ENCODE measurements around the gene CCDC24.

CCDC24 gene

DNA sequence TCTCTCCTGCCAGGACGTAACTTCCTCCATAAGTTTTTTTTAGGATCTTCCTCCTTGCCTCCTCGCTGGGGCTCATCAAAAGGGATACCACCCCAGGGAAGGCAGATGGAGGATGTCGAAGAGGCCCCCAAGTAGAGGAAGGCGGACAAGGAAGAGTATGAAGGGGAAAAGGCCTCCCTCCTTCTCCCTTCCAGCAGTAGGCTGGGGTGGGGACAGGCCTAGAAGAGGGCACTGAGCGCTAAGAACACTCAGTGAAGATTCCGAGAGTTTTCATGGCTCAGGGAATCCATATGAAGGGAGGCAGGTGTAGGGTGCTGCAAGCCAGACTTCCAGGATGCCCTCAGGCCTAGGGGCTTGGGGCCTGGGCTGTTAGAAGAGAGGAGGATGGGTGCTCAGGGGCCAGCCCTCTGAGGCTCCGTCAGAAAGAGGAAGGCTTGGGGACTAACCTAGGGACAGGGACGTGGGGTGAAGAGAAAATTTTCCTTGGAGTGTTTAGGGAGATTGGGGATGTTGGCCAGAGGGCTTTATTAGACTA is 41.7 kb downstream of the CCDC24 start:
- TF ChIP-seq, protein P1, sequence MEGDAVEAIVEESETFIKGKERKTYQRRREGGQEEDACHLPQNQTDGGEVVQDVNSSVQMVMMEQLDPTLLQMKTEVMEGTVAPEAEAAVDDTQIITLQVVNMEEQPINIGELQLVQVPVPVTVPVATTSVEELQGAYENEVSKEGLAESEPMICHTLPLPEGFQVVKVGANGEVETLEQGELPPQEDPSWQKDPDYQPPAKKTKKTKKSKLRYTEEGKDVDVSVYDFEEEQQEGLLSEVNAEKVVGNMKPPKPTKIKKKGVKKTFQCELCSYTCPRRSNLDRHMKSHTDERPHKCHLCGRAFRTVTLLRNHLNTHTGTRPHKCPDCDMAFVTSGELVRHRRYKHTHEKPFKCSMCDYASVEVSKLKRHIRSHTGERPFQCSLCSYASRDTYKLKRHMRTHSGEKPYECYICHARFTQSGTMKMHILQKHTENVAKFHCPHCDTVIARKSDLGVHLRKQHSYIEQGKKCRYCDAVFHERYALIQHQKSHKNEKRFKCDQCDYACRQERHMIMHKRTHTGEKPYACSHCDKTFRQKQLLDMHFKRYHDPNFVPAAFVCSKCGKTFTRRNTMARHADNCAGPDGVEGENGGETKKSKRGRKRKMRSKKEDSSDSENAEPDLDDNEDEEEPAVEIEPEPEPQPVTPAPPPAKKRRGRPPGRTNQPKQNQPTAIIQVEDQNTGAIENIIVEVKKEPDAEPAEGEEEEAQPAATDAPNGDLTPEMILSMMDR (IDR thresholded peaks at IDR 0.05): no peak

DNA sequence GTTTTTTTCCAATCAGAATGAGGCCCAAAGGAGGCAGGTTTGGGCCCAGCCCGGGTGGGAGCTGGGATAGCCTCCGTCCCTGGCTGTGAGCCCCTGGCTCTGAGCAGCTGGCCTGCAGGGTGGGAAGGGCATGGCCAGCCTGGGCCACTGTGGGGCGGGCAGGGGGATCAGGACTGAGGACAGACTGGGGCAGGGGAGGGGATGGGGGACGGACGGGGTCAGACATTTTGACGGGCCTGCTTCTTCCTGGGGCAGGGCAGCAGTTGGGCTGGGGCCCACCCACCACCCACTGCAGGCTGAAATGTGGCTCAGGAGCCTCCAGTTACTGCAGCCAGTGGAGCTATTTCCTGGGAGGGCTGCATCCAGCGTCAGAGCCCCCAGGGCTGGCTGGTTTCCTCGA is 42.4 kb downstream of the CCDC24 start:
- TF ChIP-seq, protein P1 (IDR thresholded peaks at IDR 0.05): no peak

DNA sequence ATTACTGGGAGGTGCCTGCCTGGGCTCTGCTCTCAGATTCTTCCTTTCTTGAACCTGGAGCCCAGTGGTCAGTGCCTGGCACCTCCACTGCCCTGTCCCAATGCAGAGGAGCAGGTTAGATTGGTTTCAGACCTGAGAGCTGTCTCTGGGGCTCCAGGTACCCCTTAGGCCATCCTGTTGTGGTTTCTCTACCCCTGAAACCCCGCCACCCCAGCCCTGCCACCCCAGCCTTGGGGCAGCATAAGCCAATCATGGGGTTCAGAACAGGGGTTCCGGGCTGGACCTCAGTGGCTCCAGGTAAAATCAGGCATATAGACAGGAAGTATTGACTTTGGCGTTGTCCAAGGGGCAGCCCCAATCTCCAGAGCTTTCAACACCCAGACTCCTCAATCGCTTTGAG is 43.0 kb downstream of the CCDC24 start:
- TF ChIP-seq, protein P1 (IDR thresholded peaks at IDR 0.05): no peak

DNA sequence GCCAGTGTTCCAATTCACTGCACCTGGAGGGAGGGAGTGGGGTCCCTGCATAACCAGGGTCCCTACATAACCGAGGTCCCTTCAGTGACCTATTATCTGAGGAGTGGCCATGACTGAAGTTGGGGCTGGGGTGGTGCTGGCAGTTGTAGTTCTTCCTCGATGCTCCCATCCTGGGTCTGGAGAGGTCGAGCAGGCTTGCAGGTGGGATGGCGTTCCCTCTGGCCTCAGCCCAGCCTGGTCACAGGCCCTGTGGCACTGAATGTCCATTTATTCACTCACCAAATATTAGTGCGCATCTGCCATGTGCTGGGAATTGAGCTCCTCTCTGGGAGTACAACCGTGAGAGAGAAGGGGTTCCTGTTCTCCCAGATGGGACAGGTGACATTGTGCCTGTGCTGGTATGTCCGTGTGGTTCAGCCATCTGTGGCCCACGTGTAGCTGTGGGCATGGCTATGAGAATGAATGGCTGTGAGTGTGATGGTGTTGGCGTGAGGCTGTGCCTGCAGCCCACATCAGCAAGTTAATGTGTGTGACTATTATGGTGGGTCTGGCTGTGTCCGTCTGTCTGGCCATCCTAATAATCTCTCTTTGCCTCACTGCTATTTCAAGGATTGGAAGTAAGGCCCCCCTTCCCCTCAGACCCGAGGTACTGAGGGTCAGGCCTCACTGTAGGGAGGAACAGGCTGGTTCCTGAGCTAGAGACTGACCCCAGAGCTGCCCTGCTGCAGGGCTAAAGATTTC is 43.7 kb downstream of the CCDC24 start:
- TF ChIP-seq, protein P1 (IDR thresholded peaks at IDR 0.05): no peak

DNA sequence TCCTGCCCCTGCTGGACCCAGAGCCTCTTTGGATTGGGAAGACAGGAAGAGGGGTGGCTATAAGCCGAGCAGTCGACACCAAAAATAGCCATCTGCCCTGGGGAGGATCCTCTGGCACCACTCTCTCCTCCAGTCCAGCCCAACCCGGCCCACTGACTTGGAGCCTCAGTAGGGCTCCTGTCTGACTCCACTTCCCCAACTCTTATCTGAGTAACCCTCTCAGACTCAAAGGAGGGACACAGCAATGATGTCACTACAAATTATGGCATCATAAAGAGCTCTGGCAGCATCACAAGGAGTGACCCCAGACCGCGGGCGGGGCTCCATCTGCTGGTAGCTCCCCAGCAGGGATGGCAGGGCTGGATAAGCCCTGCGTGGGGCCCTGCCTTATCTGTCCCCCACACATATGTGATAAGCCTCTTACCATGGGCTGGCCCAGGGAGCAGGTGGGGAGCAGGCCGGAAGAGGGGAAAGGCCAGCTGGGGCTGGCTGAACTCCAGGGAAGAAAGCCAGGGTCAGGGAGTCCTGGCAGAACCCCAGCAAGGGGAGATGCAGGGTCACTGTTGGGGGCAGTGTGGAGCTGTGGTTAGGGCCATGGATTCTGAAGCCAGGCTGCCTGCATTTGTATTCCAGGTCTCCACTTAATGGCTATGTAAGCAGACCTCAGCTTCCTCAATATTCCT is 44.5 kb downstream of the CCDC24 start:
- TF ChIP-seq, protein P1 (IDR thresholded peaks at IDR 0.05): no peak

DNA sequence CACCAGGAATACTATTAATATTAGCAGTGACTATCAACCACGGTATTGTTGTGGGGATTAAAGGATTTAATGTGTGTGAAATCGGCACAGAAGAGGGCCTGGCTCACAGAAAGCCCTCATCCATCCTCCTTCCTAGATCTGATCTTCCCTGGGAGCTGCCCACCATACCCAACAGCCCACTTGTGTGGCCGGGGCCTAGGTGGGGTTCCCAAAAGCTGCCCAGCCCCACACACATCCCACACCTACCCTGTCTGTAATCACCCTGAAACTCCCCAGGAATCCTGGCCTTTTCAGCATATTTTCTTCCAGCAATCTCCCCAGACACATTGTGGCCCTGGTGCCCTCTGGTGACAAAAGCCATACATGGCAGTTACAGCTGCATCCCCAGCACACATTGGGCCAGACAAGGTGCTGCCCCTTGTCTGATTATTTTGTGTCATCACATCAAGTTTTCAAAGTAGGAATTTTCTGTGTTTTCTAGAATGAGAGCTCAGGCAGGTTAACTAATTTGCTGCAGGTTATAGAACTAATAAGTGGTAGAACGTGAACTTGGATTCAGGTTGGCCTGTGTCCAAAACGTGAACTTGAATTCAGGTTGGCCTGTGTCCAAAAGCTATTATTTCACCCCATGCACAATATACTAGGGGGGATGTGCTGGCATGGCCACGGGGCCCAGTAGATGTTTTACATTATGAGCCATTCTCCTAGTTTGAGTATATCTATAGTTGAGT is 45.2 kb downstream of the CCDC24 start:
- TF ChIP-seq, protein P1 (IDR thresholded peaks at IDR 0.05): peak; percentile 91

DNA sequence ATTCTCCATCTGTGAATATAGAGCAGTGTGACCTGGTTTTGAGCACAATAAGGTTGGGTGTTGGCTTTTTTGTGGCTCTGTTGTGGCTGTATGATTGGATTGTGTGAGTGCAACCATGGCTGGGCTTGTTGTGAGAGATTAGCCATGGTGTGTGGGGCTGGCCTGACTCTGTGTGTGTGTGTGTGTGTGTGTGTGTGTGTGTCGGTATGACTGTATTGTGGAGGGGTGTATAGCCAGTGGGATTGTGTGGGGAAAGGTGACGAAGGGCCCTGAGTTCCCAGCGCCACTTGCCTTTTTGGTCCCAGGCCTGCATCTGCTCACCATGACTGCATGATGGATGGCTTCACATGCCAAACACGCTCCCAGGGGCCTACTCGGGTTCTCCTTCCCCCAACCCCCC is 45.8 kb downstream of the CCDC24 start:
- TF ChIP-seq, protein P1 (IDR thresholded peaks at IDR 0.05): no peak
